Inferior parietal cortex (tissue), 1 donor: Measurements from ENCODE around the gene NFATC4.
A peak's percentile ranks its signal among the peaks of the same experiment; 100 is the strongest.

Experiments used
- DNase-seq: peaks from one replicate; pipeline ENCODE4 v3.0.0-alpha.2; 2016; ENCODE audit errors: extremely low spot score

Gene NFATC4

DNA sequence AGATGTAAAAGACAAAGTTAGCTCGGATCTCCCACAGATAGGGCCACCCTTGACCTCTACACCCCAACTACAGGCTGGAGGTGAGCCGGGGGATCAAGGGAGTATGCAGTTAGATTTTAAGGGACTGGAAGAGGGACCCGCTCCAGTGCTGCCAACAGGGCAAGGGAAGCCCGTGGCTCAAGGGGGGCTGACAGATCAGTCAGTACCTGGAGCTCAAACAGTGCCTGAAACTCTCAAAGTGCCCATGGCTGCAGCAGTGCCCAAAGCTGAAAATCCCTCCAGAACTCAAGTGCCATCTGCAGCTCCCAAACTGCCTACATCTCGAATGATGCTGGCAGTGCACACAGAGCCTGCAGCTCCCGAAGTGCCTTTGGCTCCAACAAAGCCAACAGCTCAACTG, 41.2 kb downstream of the NFATC4 start:
- no peak for DNase-seq

DNA sequence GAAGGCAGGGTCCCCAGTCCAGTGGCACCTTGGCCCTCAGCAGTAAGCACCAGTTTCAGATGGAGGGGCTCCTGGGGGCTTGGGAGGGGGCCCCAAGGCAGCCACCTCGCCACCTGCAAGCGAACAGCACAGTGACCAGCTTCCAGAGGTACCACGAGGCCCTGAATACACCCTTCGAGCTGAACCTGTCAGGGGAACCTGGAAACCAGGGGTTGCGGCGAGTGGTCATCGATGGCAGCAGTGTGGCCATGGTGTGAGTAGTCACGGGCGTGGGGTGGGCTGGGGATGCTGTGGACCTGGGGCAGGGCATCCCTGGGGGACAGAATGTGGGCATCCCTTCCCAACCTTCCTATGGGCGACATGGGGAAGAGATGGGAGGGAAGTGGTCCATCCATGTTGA, 42.0 kb downstream of the NFATC4 start:
- no peak for DNase-seq

DNA sequence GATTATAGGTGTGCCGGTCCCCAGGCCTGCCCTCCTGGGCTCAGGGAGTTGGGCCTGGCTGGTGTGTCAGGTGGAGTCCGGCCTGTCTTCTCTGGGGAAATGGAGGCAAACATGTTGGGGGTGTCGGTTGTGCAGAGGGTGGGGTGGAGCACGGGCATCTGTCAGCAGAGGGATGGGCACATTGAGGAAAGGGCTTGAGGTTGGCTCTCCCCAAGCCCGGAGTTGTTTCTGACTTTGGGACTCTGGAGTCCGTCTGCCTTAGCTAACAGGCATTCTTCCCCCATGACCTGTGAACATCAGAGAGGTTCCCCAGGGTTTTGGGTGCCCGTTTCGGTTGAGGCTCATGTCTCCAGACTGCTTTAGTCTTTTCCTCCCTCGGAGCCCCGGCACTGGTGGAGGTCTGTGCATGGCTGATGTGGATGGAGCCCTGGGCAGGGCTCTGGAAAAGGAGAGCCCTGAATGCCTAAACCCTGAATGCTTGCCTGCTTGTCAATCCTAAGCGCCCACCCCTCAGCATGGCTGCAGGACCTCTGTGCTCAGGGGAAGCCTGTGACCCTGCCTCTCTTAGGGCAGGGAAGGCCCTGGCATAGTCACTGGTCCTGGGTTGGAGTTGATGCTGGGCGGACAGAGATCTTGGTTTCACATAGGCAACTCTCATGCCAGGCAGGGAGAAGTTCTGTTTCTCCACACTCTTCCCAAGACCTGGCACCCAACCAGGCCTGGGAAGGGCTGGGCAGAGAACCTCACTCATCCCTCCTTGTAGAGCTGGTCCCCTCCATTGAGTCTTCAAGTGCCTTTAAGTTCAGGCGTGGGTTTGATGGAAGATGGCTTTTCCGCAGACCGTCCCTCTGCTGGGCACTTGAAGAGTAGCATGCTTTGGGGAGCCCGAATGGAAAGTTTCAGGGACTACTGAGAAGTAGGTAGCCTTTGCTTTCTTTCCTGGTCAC, 43.7 kb downstream of the NFATC4 start:
- DNase-seq = peak; percentile 27

GRCh38 chr14:24414077-24414476, 46.1 kb downstream of the NFATC4 start:
- no peak for DNase-seq

- no peak for DNase-seq
These were observed 46.9 kb downstream of the NFATC4 start for GRCh38 chr14:24414732-24415420.

- no peak for DNase-seq
These were observed 47.7 kb downstream of the NFATC4 start for GRCh38 chr14:24415421-24416253.

GRCh38 chr14:24416254-24416931, 48.4 kb downstream of the NFATC4 start:
- no peak for DNase-seq

GRCh38 chr14:24416932-24417619, 49.1 kb downstream of the NFATC4 start:
- no peak for DNase-seq

DNA sequence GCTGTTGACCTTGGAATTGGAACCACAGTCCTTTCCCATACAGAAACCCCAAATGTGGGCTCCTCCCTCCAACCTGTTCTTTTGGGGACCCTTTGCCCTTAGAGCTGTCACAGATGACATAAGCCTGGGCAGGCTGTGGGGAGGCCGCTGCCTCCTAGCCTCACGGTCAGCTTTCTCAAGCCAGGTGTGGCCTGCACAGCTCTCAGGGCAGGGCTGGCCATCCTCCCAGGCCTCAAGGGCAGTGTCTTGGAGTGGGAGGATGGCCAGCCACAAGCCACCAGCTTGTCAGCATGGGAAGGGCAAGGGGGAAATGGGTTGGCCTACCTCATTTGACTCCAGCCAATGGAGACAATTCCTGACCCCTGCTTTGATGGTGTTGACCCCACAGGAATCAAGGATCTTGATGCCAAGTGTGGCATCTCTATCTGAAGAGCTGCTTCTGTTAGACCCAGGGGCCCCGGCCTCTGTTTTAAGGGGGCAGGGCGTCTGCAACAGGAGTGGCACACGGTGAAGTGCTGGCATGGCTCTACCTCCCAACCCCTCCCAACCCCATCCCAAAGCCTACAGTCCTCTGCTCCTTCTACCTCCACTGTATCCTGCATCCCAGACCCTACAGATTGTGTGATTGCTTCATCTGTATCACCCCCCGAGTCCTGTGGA, 50.0 kb downstream of the NFATC4 start:
- DNase-seq = no peak

- DNase-seq = no peak
These were observed 50.5 kb downstream of the NFATC4 start for GRCh38 chr14:24418492-24418873.

DNA sequence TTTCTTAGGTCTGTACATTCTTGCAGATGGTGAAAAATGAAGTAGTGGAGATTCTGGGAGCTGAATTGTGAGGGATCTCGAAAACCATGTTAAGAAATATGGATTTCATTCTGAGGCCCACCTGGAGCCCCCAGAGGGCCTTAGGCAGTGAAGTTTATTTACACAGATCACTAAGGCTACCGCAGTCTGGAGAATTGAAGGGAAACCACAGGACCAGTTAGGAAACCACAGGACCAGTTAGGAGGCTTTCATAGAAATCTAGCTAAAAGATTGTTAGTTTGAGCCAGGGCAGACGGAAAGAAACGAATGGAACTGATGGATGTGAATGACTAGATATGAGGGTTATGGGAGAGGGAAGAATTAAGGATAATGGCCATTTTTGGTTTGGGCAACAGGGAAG, 54.3 kb downstream of the NFATC4 start:
- DNase-seq = no peak

DNA sequence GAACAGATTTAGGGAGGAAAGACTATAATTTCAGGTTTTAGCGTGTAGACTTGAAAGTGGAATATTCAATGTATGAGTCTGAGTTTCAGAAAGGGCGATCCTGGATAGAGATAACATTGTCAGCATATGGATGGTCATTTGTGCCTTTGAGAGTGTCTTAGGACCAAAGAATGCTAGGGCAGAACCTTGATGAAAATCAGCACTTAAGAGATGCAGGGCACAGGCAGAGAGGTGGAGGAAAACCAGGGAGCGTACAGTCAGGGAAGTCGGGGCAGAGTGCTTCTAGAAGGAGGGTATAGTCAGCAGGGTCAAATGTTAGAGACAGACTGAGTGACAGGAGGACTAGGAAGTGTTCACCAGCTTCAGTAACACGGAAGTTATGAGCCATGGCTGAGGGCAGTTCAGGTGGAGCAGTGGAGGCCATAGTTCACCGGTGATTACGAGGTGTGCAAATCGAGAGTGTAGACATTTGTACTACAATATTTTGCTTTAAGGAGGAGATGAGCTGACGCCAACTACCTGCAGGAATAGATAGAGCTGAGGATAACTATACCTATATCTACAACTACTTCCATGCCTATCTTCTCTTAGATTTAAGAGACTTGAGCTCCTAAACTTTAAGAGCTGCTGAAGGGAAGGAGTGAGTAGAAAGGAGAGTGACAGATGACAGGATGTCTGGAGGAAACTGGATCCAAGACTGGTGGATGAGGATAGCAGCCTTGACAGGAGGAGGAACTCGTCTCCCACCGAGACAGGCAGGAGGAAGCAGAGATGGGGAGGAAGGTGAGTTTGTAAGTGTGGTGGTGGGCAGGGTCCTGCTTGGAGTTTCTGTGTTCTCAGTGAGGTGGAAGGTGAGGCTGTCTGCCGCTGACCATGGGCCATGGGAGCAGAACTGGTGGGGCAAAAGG, 55.0 kb downstream of the NFATC4 start:
- DNase-seq = no peak

DNA sequence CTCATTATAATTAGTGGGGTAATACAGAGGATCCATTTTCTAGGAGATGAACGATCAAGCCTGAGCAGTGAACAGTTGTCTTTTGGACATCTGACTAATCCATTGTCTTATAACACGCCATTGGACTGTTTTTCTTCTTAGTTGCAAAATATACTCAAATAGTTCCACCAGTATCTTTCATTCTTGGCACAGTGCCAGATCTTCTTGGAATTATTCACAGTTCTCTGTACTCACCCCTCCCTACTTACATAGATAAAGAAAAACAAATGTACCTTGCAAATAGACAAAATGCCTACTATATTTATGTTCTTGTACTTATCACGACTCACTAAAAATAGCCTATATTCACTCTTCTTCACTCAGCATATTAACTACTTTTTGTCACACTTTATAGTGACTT, 57.7 kb downstream of the NFATC4 start:
- peak; percentile 18 for DNase-seq

DNA sequence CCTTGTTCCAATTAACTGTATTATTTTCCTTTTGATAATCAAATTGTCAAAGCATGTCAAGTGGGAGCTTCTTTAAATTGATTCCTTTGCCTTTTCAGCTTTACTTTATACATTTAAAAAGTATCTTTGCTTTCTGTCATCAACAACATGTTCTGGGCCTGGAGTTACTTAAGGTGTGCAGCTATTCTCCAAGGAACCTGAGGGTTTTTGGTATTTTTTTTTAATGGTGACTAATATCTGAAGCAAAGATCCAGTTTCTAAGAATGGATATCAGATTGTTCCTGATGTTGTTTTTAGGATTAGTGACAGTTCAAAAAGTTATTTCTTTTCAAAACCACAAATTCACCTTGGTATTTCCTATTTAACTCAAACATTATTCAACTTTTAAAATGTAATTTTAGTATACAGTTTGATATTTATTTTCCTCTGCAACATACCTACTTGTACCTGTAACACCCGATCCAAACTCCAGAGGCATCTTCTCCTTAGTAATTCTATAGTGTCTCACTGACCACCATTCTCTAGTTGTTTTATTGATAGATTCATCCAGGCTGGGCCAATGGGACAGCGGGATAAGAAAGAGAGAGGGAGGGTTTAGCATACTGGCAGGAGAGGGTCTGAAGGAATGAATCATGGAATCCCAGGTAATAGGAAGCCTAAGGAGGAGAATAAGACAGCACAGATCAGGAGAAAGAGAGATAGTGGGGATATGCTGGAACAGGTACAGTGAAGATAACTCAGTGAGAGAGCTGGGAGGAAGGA, 58.3 kb downstream of the NFATC4 start:
- DNase-seq = no peak

DNA sequence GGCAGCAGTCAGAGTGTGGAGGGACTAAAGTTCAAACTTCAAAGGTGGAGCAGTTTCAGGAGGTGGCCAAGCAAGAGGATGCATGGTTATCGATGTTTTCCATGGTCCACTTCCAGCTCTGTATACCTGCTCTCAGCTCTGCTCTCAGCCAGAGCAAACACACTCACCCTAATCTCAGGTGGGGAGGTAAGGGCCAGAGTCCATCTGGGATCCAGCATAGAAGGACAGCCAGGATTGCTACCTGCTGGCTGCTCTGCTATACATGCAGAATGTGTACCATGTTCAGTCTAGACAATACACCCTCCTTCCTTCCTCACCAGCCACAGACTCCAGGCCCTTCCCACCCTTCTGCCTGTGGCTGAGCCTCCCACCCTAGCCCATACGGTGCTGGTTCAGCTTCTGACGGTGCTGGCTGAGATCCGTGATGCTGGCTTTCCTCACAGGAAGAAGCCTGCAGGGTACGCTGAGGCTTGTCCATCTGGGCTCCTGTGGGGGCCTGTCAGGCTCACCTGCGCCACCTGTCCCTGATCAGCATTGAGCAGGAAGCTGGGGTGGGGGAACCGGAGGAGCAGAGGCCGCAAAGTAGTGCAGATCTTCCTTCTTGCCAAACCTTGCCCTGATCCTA, 59.0 kb downstream of the NFATC4 start:
- DNase-seq = no peak

DNA sequence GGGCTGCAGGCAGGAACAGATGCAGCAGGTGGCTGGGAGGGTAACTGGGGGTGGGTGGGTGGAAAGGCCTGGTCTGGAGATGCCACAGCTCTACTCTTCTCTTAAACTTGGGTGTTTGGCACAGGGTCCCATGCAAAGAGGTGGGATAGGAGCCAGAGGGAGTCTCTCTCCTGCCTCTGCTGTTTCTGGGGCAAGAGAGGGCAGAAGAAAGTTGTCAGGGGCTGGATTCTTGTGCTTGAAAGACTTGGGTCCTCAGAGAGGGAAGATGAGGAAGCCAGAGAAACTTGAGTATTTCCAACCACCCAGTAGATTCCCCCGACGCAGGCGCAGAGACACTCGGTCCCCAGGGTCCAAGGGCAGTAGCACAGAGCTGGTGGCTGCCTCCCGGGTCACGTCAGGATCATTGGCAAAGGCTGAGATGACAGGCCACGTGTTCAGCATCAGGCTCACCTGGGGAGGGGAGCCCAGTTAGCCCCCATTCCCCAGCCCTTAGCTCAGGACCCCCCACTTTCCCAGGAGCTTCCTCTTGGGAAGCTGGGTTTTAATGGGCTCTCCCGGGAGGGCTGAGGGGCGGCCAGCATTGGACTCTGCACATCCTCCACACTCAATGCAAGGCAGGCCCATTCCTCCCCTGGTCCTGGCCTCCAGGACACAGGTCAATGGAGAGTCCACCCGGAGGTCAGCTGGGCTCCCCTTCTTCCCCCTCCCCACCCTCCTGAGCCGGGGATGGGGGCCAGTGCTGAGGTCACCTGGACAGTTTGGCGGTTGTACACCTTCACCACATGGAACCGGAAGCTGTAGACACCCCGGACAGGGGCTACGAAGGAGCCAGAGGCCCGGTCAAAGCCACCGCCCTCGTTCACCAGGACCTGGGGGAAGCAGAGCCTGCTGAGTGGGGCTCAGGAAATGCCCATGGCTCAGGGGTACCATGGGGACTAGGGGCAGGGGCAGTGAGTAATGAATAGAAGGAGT, 59.8 kb downstream of the NFATC4 start:
- no peak for DNase-seq
